WERI-Rb-1 (cell line): Measurements from ENCODE around the gene ZNF429.
"Not testable (repeated sequence)": the region's sequence is repeated elsewhere in the genome, so short reads cannot be mapped to it uniquely, and the experiment has no call there.

ENCODE experiments used
- DNase-seq: peaks from one replicate; pipeline ENCODE4 v3.0.0-alpha.2; 2020
- H3K27ac ChIP-seq: fragments of 250-450 bp; sonication (Bioruptor Pico); 2 replicates; pipeline ENCODE4 v1.5.1; 2020; ENCODE audit warnings: mild to moderate bottlenecking, moderate library complexity
- H3K27me3 ChIP-seq: fragments of 250-450 bp; sonication (Bioruptor Pico); 2 replicates; pipeline ENCODE4 v1.5.1; 2021; ENCODE audit warnings: mild to moderate bottlenecking, low read depth, moderate library complexity; ENCODE audit not compliant: insufficient read depth, severe bottlenecking
- H3K36me3 ChIP-seq: fragments of 250-450 bp; sonication (Bioruptor Pico); 2 replicates; pipeline ENCODE4 v1.5.1; 2020; ENCODE audit warnings: mild to moderate bottlenecking, moderate library complexity
- H3K4me3 ChIP-seq: 2 replicates; pipeline ENCODE4 v1.5.1; 2011; ENCODE audit warnings: low read depth, mild to moderate bottlenecking, control low read depth, low read length
- H3K9me3 ChIP-seq: fragments of 250-450 bp; sonication (Bioruptor Pico); 2 replicates; pipeline ENCODE4 v1.5.1; 2021; ENCODE audit warnings: mild to moderate bottlenecking, moderate library complexity; ENCODE audit not compliant: severe bottlenecking
- CTCF ChIP-seq: IDR thresholded peaks from 2 replicates; pipeline ENCODE4 v1.5.1; 2011; ENCODE audit warnings: low read depth, mild to moderate bottlenecking, control low read depth, inconsistent platforms, low read length

Gene ZNF429

GRCh38 chr19:21593934-21594820 lies 88.8 kb downstream of the ZNF429 start:
- no peaks in the 10 kb centered on the region for H3K9me3 ChIP-seq
- H3K36me3 ChIP-seq: no peaks in the 10 kb centered on the region
- H3K27ac ChIP-seq: no peak overlapping the region
- H3K27me3 ChIP-seq: no peaks in the 10 kb centered on the region
- H3K4me3 ChIP-seq: no peak overlapping the region
- TF ChIP-seq CTCF: no peak
- no peak for DNase-seq

- DNase-seq: no peak
- H3K36me3 ChIP-seq: no peaks in the 10 kb centered on the region
- H3K4me3 ChIP-seq: no peak overlapping the region
- no peak for TF ChIP-seq CTCF
- no peaks in the 10 kb centered on the region for H3K27me3 ChIP-seq
- H3K9me3 ChIP-seq: no peaks in the 10 kb centered on the region
- H3K27ac ChIP-seq: no peak overlapping the region
These were observed 89.8 kb downstream of the ZNF429 start for GRCh38 chr19:21595185-21595584.

GRCh38 chr19:21602082-21602658 lies 96.8 kb downstream of the ZNF429 start:
- Histone ChIP-seq H3K9me3 (no peaks in the 10 kb centered on the region), H3K4me3 (no peak overlapping the region), H3K36me3 (no peaks in the 10 kb centered on the region), H3K27me3 (no peaks in the 10 kb centered on the region), H3K27ac (no peak overlapping the region)
- TF ChIP-seq CTCF: no peak
- DNase-seq: no peak

- not testable (repeated sequence) for H3K4me3 ChIP-seq
These were observed 97.4 kb downstream of the ZNF429 start for GRCh38 chr19:21602659-21603430.

GRCh38 chr19:21603431-21604231 lies 98.2 kb downstream of the ZNF429 start:
- no peak overlapping the region for H3K4me3 ChIP-seq
- no peak overlapping the region for H3K27ac ChIP-seq

More at GRCh38 chr19:21602659-21603430, 97.4 kb downstream of the ZNF429 start:
- not testable (repeated sequence) for H3K27me3 ChIP-seq, DNase-seq, H3K36me3 ChIP-seq, H3K9me3 ChIP-seq, H3K27ac ChIP-seq

More at GRCh38 chr19:21603431-21604231, 98.2 kb downstream of the ZNF429 start:
- TF ChIP-seq CTCF: no peak
- DNase-seq: no peak
- no peaks in the 10 kb centered on the region for H3K27me3 ChIP-seq
- no peaks in the 10 kb centered on the region for H3K36me3 ChIP-seq
- no peaks in the 10 kb centered on the region for H3K9me3 ChIP-seq
